Neural cell (in vitro differentiated cells): ENCODE measurements around the gene HNF1B.

ENCODE experiments used
- EZH2 ChIP-seq: fragments of 200-600, 300-800 bp; shearing (Covaris generic), sonication (generic); IDR thresholded peaks from 2 replicates; pipeline ENCODE4 v1.6.1; 2014; ENCODE audit warnings: antibody characterized with exemption, low read length, borderline replicate concordance, mild to moderate bottlenecking; ENCODE audit not compliant: insufficient read depth, poor library complexity, severe bottlenecking
- REST ChIP-seq: IDR thresholded peaks from 2 replicates; pipeline ENCODE4 v1.6.1; 2012; ENCODE audit warnings: borderline replicate concordance
- TF ChIP-seq, protein P1 (sequence below): fragments of 450-650 bp; IDR thresholded peaks from 2 replicates; pipeline ENCODE4 v1.5.1; 2014; ENCODE audit warnings: antibody characterized with exemption, mild to moderate bottlenecking, moderate library complexity; ENCODE audit not compliant: poor library complexity, severe bottlenecking

- TF ChIP-seq, protein P1, sequence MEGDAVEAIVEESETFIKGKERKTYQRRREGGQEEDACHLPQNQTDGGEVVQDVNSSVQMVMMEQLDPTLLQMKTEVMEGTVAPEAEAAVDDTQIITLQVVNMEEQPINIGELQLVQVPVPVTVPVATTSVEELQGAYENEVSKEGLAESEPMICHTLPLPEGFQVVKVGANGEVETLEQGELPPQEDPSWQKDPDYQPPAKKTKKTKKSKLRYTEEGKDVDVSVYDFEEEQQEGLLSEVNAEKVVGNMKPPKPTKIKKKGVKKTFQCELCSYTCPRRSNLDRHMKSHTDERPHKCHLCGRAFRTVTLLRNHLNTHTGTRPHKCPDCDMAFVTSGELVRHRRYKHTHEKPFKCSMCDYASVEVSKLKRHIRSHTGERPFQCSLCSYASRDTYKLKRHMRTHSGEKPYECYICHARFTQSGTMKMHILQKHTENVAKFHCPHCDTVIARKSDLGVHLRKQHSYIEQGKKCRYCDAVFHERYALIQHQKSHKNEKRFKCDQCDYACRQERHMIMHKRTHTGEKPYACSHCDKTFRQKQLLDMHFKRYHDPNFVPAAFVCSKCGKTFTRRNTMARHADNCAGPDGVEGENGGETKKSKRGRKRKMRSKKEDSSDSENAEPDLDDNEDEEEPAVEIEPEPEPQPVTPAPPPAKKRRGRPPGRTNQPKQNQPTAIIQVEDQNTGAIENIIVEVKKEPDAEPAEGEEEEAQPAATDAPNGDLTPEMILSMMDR: no peak
- TF ChIP-seq EZH2 (no peak), REST (no peak)
Observed at GRCh38 chr17:37756051-37756450, 11.2 kb upstream of the HNF1B start.
